Ectodermal cell (in vitro differentiated cells): ENCODE results near the gene OPA3.

ENCODE experiments used
- H3K27ac ChIP-seq: 2 replicates; pipeline ENCODE4 v1.7.0; 2013; ENCODE audit warnings: mild to moderate bottlenecking, low read depth, low read length; ENCODE audit not compliant: insufficient read depth, poor library complexity, severe bottlenecking
- H3K27me3 ChIP-seq: 2 replicates; pipeline ENCODE4 v1.7.0; 2013; ENCODE audit warnings: mild to moderate bottlenecking, low read length; ENCODE audit not compliant: insufficient read depth, control insufficient read depth, poor library complexity, severe bottlenecking
- H3K36me3 ChIP-seq: one replicate; pipeline ENCODE4 v1.7.0; 2013; ENCODE audit warnings: low read length; ENCODE audit not compliant: control insufficient read depth, insufficient read depth
- H3K4me1 ChIP-seq: one replicate; pipeline ENCODE4 v1.7.0; 2013; ENCODE audit warnings: low read length; ENCODE audit not compliant: control insufficient read depth, insufficient read depth
- H3K4me3 ChIP-seq: 2 replicates; pipeline ENCODE4 v1.7.0; 2013; ENCODE audit warnings: low read depth, low read length, control low read depth; ENCODE audit not compliant: insufficient read depth
- H3K9me3 ChIP-seq: 2 replicates; pipeline ENCODE4 v1.7.0; 2013; ENCODE audit warnings: mild to moderate bottlenecking, low read length, moderate library complexity; ENCODE audit not compliant: control insufficient read depth
- WGBS, 2 experiments: methylation state at CpG; one replicate each; pipeline ENCODE4 v1.1.7; 2013; ENCODE audit warnings: missing lambda C conversion rate in 2 of 2; 5-methylcytosine and 5-hydroxymethylcytosine counted together

OPA3 gene

GRCh38 chr19:45542234-45542668, 42.4 kb downstream of the OPA3 start:
- H3K36me3 ChIP-seq: no peaks in the 10 kb centered on the region
- no peak overlapping the region for H3K4me3 ChIP-seq
- no peaks in the 10 kb centered on the region for H3K9me3 ChIP-seq
- 91 to 94% methylated on average over 7 of the region's 7 CpGs for WGBS, 2 experiments
- no peaks in the 10 kb centered on the region for H3K4me1 ChIP-seq
- no peak overlapping the region for H3K27ac ChIP-seq
- no peaks in the 10 kb centered on the region for H3K27me3 ChIP-seq

GRCh38 chr19:45539459-45539858, 45.1 kb downstream of the OPA3 start:
- Histone ChIP-seq H3K27ac (no peak overlapping the region), H3K9me3 (no peaks in the 10 kb centered on the region), H3K4me3 (no peak overlapping the region), H3K4me1 (no peaks in the 10 kb centered on the region), H3K36me3 (no peaks in the 10 kb centered on the region), H3K27me3 (no peaks in the 10 kb centered on the region)
- WGBS, 2 experiments: 90 to 94% methylated on average over 8 to 9 of the region's 9 CpGs

- no peaks in the 10 kb centered on the region for H3K36me3 ChIP-seq
- no peak overlapping the region for H3K27ac ChIP-seq
- H3K4me1 ChIP-seq: no peaks in the 10 kb centered on the region
- 91 to 100% methylated on average over 1 of the region's 1 CpG for WGBS, 2 experiments
- no peaks in the 10 kb centered on the region for H3K9me3 ChIP-seq
- no peak overlapping the region for H3K4me3 ChIP-seq
- no peaks in the 10 kb centered on the region for H3K27me3 ChIP-seq
Measured at GRCh38 chr19:45531349-45531748, 53.3 kb downstream of the OPA3 start.

GRCh38 chr19:45529420-45529785, 55.2 kb downstream of the OPA3 start:
- no peak overlapping the region for H3K4me3 ChIP-seq
- no peaks in the 10 kb centered on the region for H3K27me3 ChIP-seq
- no peak overlapping the region for H3K27ac ChIP-seq
- 87 to 88% methylated on average over 14 of the region's 14 CpGs for WGBS, 2 experiments
- H3K9me3 ChIP-seq: no peaks in the 10 kb centered on the region
- H3K4me1 ChIP-seq: no peaks in the 10 kb centered on the region
- peaks cover 5% of the 10 kb centered on the region for H3K36me3 ChIP-seq

- Histone ChIP-seq H3K36me3 (peaks cover 6% of the 10 kb centered on the region), H3K9me3 (no peaks in the 10 kb centered on the region), H3K27me3 (no peaks in the 10 kb centered on the region), H3K4me1 (no peaks in the 10 kb centered on the region), H3K27ac (no peak overlapping the region), H3K4me3 (no peak overlapping the region)
- 87 to 91% methylated on average over 49 of the region's 49 CpGs for WGBS, 2 experiments
Measured at GRCh38 chr19:45528744-45529419, 55.7 kb downstream of the OPA3 start.

GRCh38 chr19:45528149-45528743, 56.4 kb downstream of the OPA3 start:
- no peaks in the 10 kb centered on the region for H3K4me1 ChIP-seq
- no peaks in the 10 kb centered on the region for H3K27me3 ChIP-seq
- H3K9me3 ChIP-seq: no peaks in the 10 kb centered on the region
- peaks cover 6% of the 10 kb centered on the region for H3K36me3 ChIP-seq
- H3K27ac ChIP-seq: no peak overlapping the region
- 74 to 81% methylated on average over 17 of the region's 17 CpGs for WGBS, 2 experiments
- H3K4me3 ChIP-seq: no peak overlapping the region

- Histone ChIP-seq H3K4me3 (no peak overlapping the region), H3K27me3 (no peaks in the 10 kb centered on the region), H3K4me1 (no peaks in the 10 kb centered on the region), H3K36me3 (peaks cover 6% of the 10 kb centered on the region), H3K9me3 (no peaks in the 10 kb centered on the region), H3K27ac (no peak overlapping the region)
- 91 to 92% methylated on average over 15 of the region's 15 CpGs for WGBS, 2 experiments
Measured at GRCh38 chr19:45527731-45528130, 56.9 kb downstream of the OPA3 start.

- Histone ChIP-seq H3K9me3 (no peaks in the 10 kb centered on the region), H3K4me3 (no peak overlapping the region), H3K27me3 (no peaks in the 10 kb centered on the region), H3K4me1 (no peaks in the 10 kb centered on the region), H3K27ac (no peak overlapping the region), H3K36me3 (peaks cover 6% of the 10 kb centered on the region)
- 93 to 100% methylated on average over 4 of the region's 4 CpGs for WGBS, 2 experiments
Measured at GRCh38 chr19:45526971-45527370, 57.6 kb downstream of the OPA3 start.

GRCh38 chr19:45526143-45526542, 58.5 kb downstream of the OPA3 start:
- peaks cover 9% of the 10 kb centered on the region for H3K36me3 ChIP-seq
- H3K4me1 ChIP-seq: no peaks in the 10 kb centered on the region
- H3K9me3 ChIP-seq: no peaks in the 10 kb centered on the region
- H3K4me3 ChIP-seq: no peak overlapping the region
- no peaks in the 10 kb centered on the region for H3K27me3 ChIP-seq
- 87 to 88% methylated on average over 8 to 9 of the region's 9 CpGs for WGBS, 2 experiments
- H3K27ac ChIP-seq: no peak overlapping the region

GRCh38 chr19:45524575-45525129, 60.0 kb downstream of the OPA3 start:
- Histone ChIP-seq H3K9me3 (no peaks in the 10 kb centered on the region), H3K4me3 (no peak overlapping the region), H3K36me3 (peaks cover 13% of the 10 kb centered on the region), H3K27me3 (no peaks in the 10 kb centered on the region), H3K4me1 (no peaks in the 10 kb centered on the region), H3K27ac (no peak overlapping the region)
- WGBS, 2 experiments: 95 to 97% methylated on average over 15 of the region's 15 CpGs
